Endothelial cell (in vitro differentiated cells): Measurements from ENCODE around the gene EXT2. TPM values are rescaled to one million over a fixed set of nuclear protein-coding genes. Genes with fewer than 3 reads are reported as not detected.

Source experiments
- DNase-seq: peaks from one replicate; pipeline ENCODE4 v3.0.0; 2021; ENCODE audit warnings: low spot score
- H3K27ac Mint-ChIP-seq: one replicate; pipeline ENCODE4 v1.8.0; 2021; ENCODE audit warnings: mixed read lengths, inconsistent platforms; ENCODE audit not compliant: unreplicated experiment
- H3K27me3 Mint-ChIP-seq: one replicate; pipeline ENCODE4 v1.8.0; 2021; ENCODE audit warnings: mild to moderate bottlenecking, moderate library complexity, mixed read lengths, inconsistent platforms; ENCODE audit not compliant: unreplicated experiment
- H3K36me3 Mint-ChIP-seq: one replicate; pipeline ENCODE4 v1.8.0; 2021; ENCODE audit warnings: mild to moderate bottlenecking, low read depth, mixed read lengths, inconsistent platforms; ENCODE audit not compliant: unreplicated experiment
- H3K4me1 Mint-ChIP-seq: one replicate; pipeline ENCODE4 v1.8.0; 2021; ENCODE audit warnings: mild to moderate bottlenecking, mixed read lengths, inconsistent platforms; ENCODE audit not compliant: unreplicated experiment
- H3K4me3 Mint-ChIP-seq: one replicate; pipeline ENCODE4 v1.8.0; 2021; ENCODE audit warnings: mild to moderate bottlenecking, mixed read lengths, inconsistent platforms; ENCODE audit not compliant: unreplicated experiment
- H3K9me3 Mint-ChIP-seq: one replicate; pipeline ENCODE4 v1.8.0; 2021; ENCODE audit warnings: mixed read lengths, inconsistent platforms; ENCODE audit not compliant: unreplicated experiment
- total RNA-seq: library from RNA; stranded (reverse); fragmentation: NEBNext Ultra II Directional; extraction: Animal tissue kit (Norgen Biotek cat#: 25700); gene quantifications from one replicate; pipeline ENCODE4 v1.2.1, GENCODE V29; 2021; ENCODE audit not compliant: unreplicated experiment
- TF ChIP-seq, protein P1 (sequence below): fragments of 200-600 bp; sonication (generic); IDR thresholded peaks from one replicate; pipeline ENCODE4 v1.5.0; 2021; ENCODE audit warnings: antibody characterized with exemption; ENCODE audit not compliant: unreplicated experiment

EXT2 gene
- total RNA-seq, 1 donor from 2014 or later = 96.8 TPM

DNA sequence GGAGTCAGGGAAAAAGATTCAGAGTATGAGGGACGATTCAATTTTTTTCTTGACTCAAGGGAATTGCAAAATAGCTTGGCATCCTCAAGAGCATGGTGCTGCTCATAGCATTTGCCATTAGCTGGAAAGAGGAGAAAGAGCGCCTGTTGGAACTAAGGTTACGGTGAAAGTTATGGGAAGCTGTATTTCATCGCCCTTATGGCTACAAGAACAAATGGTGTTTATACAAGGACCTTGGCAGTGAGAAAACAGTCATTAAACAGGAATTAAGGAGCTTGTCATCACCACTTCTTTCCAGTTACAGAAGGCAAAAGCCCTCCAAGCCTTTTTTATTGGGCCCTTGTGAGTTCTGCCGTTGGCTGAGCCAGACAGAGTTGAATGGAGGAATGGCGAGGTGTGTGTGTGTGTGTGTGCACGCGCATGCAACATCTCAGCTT, 140.3 kb downstream of the EXT2 start:
- H3K36me3 Mint-ChIP-seq = peaks cover 4% of the 10 kb centered on the region
- no peaks in the 10 kb centered on the region for H3K9me3 Mint-ChIP-seq
- no peaks in the 10 kb centered on the region for H3K27me3 Mint-ChIP-seq
- H3K4me3 Mint-ChIP-seq = no peak overlapping the region
- H3K4me1 Mint-ChIP-seq = no peaks in the 10 kb centered on the region
- TF ChIP-seq, protein P1, sequence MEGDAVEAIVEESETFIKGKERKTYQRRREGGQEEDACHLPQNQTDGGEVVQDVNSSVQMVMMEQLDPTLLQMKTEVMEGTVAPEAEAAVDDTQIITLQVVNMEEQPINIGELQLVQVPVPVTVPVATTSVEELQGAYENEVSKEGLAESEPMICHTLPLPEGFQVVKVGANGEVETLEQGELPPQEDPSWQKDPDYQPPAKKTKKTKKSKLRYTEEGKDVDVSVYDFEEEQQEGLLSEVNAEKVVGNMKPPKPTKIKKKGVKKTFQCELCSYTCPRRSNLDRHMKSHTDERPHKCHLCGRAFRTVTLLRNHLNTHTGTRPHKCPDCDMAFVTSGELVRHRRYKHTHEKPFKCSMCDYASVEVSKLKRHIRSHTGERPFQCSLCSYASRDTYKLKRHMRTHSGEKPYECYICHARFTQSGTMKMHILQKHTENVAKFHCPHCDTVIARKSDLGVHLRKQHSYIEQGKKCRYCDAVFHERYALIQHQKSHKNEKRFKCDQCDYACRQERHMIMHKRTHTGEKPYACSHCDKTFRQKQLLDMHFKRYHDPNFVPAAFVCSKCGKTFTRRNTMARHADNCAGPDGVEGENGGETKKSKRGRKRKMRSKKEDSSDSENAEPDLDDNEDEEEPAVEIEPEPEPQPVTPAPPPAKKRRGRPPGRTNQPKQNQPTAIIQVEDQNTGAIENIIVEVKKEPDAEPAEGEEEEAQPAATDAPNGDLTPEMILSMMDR = no peak
- H3K27ac Mint-ChIP-seq = no peak overlapping the region
- DNase-seq = no peak

DNA sequence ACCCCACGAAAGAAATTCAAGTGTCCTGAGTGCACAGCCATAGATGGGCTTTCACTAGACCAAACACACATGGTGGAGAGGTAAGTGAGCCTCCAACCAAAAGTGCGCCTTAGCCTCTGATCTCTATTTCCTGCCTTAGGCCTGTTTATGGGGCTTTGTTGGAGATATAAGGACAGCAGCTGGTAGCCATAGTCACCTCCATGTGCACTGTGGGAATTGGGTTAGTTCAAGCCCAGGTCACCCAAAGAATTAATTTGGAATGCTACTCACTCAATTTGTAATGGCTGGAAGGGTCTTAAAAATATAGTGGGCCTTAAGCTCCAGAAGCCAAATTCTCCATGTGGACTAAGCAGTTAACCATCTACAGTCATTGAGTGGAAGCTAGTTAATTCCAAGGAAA, 140.8 kb downstream of the EXT2 start:
- Mint-ChIP-seq H3K4me3 (no peak overlapping the region), H3K4me1 (no peaks in the 10 kb centered on the region), H3K9me3 (no peaks in the 10 kb centered on the region), H3K27me3 (no peaks in the 10 kb centered on the region), H3K27ac (no peak overlapping the region), H3K36me3 (peaks cover 4% of the 10 kb centered on the region)
- no peak for DNase-seq
- TF ChIP-seq, protein P1 = no peak

DNA sequence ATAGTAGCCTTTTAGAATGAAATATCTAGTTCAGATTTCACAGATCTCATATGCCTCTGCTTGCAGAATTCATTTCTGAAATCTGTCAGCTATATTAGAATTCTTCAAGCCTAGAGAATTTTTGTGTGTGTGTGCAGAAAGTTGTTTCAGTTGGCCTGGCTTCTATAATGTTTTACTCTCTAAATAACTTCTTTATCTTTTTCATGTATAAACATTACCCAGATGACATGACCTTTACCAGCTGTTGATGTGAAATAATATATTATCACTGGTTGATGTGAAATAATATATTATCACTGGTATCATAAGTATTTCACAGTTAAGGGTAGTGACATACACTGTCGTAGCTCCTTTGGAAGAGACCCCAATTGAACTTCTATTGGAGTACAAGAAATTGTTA, 141.7 kb downstream of the EXT2 start:
- H3K27me3 Mint-ChIP-seq = no peaks in the 10 kb centered on the region
- TF ChIP-seq, protein P1 = no peak
- H3K27ac Mint-ChIP-seq = no peak overlapping the region
- peaks cover 4% of the 10 kb centered on the region for H3K36me3 Mint-ChIP-seq
- DNase-seq = no peak
- H3K4me1 Mint-ChIP-seq = no peaks in the 10 kb centered on the region
- H3K4me3 Mint-ChIP-seq = no peak overlapping the region
- no peaks in the 10 kb centered on the region for H3K9me3 Mint-ChIP-seq

DNA sequence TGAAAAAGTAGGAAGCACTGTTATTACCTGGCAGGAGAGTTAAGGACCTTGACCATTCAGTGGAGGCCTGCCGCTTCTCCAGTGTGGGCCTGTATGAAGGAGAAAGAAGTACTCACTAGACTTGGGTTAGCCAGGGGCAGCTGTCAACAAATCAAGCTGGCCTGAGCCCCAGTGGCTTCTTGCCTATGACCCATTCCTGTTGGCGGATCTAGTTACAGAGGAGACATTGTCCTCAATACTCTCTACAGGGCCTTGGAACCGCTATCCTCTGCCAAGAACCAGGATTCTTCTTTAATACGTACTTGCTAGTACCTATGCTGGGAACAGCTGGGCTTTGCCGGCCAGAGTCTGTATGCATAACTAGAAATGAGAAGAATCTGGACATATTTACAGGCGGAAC, 146.4 kb downstream of the EXT2 start:
- peaks cover 15% of the 10 kb centered on the region for H3K4me1 Mint-ChIP-seq

DNA sequence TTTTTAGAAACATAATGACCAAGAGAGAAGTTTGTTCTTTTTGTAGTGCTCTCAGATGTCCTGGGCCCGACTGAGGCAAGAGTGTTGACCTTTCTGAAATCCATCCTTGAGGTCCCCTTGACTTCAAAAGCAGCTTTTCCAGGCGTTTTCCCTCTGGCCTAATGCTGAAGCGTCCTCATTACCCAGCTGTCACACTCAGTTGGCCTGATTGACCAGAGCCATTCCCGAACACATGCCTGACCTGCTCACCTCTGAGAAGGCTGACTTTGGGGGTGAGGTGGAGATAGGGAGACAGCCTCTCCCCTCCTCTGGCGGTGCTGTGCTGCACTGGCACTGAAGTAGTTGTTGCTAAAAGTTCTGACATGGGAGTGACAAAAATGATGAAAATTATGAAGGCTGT, 147.6 kb downstream of the EXT2 start:
- TF ChIP-seq, protein P1 = no peak
- Mint-ChIP-seq H3K9me3 (no peaks in the 10 kb centered on the region), H3K36me3 (peaks cover 7% of the 10 kb centered on the region), H3K27me3 (no peaks in the 10 kb centered on the region), H3K4me3 (no peak overlapping the region), H3K4me1 (peaks cover 15% of the 10 kb centered on the region), H3K27ac (no peak overlapping the region)
- no peak for DNase-seq

More for the DNA sequence above, 146.4 kb downstream of the EXT2 start:
- TF ChIP-seq, protein P1 = no peak
- Mint-ChIP-seq H3K9me3 (no peaks in the 10 kb centered on the region), H3K4me3 (no peak overlapping the region), H3K27me3 (no peaks in the 10 kb centered on the region), H3K36me3 (peaks cover 7% of the 10 kb centered on the region), H3K27ac (no peak overlapping the region)
- DNase-seq = no peak
